ENCODE measurements around the gene COIL. TPM values are rescaled to one million over a fixed set of nuclear protein-coding genes. Genes with fewer than 3 reads are reported as not detected.
A peak's percentile ranks its signal among the peaks of the same experiment; 100 is the strongest.

The COIL gene
- total RNA-seq, 2 donors from 2014 or later: 7.3 to 7.9 TPM

DNA sequence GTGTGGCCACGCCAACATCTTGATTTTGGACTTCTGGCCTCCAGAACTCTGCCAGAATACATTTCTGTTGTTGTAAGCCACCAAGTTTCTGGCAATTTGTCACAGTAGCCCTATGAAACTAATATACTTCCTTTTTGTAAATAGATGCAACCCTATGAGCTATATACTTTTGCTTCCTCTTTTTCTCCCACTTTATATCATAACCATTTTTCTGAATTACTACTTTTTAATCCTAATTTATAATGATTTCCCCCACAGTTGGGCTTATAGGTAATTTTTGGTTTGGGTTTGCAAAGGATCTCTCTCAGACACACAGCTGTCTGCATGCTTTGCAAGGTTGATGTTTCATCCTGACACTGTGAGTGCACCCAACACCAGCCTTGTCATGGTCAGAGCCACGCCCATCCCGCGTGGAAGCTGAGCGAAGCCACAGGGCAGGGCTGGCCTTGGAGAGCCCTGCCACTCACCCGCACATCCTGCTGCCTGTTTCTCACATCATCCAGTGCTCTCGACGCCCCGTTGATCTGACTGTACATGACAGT, 52.8 kb downstream of the COIL start:
- Histone ChIP-seq H3K4me3 (no peak overlapping the region), H3K9me3 (no peaks in the 10 kb centered on the region), H3K27me3 (no peaks in the 10 kb centered on the region), H3K4me1 (peaks cover 0 to 43% of the 10 kb centered on the region in 2 donors), H3K36me3 (peaks cover 45% of the 10 kb centered on the region), H3K27ac (peak overlapping the region in 1 of 2 donors; percentile 18)
- TF ChIP-seq CTCF (IDR thresholded peaks at IDR 0.05): no peak
- no peak for DNase-seq (ENCODE audit: low spot score)

DNA sequence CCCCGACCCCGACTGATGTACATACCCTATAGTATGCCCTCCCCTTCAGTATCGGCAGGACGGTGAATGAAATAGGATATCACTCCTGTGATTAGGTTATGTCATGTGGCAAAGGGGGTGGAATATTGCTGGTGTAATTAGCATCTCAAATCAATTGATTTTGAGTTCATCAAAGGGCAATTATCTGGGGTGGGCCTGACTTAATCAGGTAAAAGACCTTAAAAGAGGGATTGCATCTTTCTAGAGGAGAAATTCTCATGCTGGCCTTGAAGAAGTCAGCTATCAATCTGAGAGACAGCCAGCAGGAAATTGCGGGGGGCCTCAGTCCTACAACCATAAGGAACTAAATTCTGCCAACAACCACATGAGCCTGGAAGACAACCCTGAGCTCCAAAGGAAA, 57.3 kb downstream of the COIL start:
- no peaks in the 10 kb centered on the region for H3K9me3 ChIP-seq
- no peaks in the 10 kb centered on the region for H3K27me3 ChIP-seq
- no peak overlapping the region for H3K27ac ChIP-seq
- H3K36me3 ChIP-seq: peaks cover 90% of the 10 kb centered on the region
- DNase-seq (ENCODE audit: low spot score): no peak
- no peak overlapping the region for H3K4me3 ChIP-seq
- no peak for TF ChIP-seq CTCF (IDR thresholded peaks at IDR 0.05)
- H3K4me1 ChIP-seq: peaks cover 0 to 2% of the 10 kb centered on the region in 2 donors

GRCh38 chr17:56902348-56902747, 58.5 kb downstream of the COIL start:
- Histone ChIP-seq H3K4me1 (no peaks in the 10 kb centered on the region), H3K27ac (no peak overlapping the region), H3K36me3 (peaks cover 95% of the 10 kb centered on the region), H3K4me3 (no peak overlapping the region), H3K9me3 (no peaks in the 10 kb centered on the region), H3K27me3 (no peaks in the 10 kb centered on the region)
- DNase-seq (ENCODE audit: low spot score): no peak
- TF ChIP-seq CTCF (IDR thresholded peaks at IDR 0.05): no peak

- Histone ChIP-seq H3K9me3 (no peaks in the 10 kb centered on the region), H3K4me1 (no peaks in the 10 kb centered on the region), H3K27ac (no peak overlapping the region), H3K27me3 (no peaks in the 10 kb centered on the region), H3K36me3 (peaks cover 95% of the 10 kb centered on the region), H3K4me3 (no peak overlapping the region)
- DNase-seq (ENCODE audit: low spot score): no peak
- no peak for TF ChIP-seq CTCF (IDR thresholded peaks at IDR 0.05)
Observed at GRCh38 chr17:56899403-56899802, 61.4 kb downstream of the COIL start.

GRCh38 chr17:56898874-56899273, 62.0 kb downstream of the COIL start:
- Histone ChIP-seq H3K9me3 (no peaks in the 10 kb centered on the region), H3K4me3 (no peak overlapping the region), H3K4me1 (no peaks in the 10 kb centered on the region), H3K36me3 (peaks cover 95% of the 10 kb centered on the region), H3K27ac (no peak overlapping the region), H3K27me3 (no peaks in the 10 kb centered on the region)
- TF ChIP-seq CTCF (IDR thresholded peaks at IDR 0.05): no peak
- no peak for DNase-seq (ENCODE audit: low spot score)

Measured in right atrium auricular region (tissue), 2 donors.